ENCODE data around the gene NR2F1-AS1.

DNA sequence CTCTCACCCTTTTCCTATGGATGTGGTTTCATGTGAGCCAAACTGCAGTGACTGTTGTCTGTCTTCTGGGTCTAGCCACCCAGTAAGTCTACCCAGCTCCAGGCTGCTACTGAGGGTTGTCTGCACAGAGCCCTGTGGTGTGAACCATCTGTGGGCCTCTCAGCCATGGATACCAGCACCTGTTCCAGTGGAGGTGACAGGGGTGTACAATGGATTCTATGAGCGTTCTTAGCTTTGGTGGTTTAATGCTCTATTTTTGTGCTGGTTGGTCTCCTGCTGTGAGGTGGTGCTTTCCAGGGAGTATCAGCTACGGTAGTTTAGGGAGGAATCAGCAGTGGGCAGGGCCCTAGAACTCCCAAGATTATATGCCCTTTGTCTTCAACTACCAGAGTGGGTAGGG is 186.7 kb downstream of the NR2F1-AS1 start:
- TF ChIP-seq, protein P1, sequence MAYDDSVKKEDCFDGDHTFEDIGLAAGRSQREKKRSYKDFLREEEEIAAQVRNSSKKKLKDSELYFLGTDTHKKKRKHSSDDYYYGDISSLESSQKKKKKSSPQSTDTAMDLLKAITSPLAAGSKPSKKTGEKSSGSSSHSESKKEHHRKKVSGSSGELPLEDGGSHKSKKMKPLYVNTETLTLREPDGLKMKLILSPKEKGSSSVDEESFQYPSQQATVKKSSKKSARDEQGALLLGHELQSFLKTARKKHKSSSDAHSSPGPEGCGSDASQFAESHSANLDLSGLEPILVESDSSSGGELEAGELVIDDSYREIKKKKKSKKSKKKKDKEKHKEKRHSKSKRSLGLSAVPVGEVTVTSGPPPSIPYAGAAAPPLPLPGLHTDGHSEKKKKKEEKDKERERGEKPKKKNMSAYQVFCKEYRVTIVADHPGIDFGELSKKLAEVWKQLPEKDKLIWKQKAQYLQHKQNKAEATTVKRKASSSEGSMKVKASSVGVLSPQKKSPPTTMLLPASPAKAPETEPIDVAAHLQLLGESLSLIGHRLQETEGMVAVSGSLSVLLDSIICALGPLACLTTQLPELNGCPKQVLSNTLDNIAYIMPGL (CRISPR knock-in tag; IDR thresholded peaks at IDR 0.05): no peak
- TF ChIP-seq FOXJ3 (CRISPR knock-in tag; IDR thresholded peaks at IDR 0.05): no peak
- no peak for TF ChIP-seq TAF1 (IDR thresholded peaks at IDR 0.05; ENCODE audit: control insufficient read depth, extremely low read depth, insufficient read depth, low read length, severe bottlenecking)
- TF ChIP-seq ZNF780A (CRISPR knock-in tag; IDR thresholded peaks at IDR 0.05): no peak
- no peak for TF ChIP-seq SETDB1 (IDR thresholded peaks at IDR 0.05; ENCODE audit: low read length)

Measured in K562 (cell line).